ENCODE results near the gene GALNT9.

Gene GALNT9

DNA sequence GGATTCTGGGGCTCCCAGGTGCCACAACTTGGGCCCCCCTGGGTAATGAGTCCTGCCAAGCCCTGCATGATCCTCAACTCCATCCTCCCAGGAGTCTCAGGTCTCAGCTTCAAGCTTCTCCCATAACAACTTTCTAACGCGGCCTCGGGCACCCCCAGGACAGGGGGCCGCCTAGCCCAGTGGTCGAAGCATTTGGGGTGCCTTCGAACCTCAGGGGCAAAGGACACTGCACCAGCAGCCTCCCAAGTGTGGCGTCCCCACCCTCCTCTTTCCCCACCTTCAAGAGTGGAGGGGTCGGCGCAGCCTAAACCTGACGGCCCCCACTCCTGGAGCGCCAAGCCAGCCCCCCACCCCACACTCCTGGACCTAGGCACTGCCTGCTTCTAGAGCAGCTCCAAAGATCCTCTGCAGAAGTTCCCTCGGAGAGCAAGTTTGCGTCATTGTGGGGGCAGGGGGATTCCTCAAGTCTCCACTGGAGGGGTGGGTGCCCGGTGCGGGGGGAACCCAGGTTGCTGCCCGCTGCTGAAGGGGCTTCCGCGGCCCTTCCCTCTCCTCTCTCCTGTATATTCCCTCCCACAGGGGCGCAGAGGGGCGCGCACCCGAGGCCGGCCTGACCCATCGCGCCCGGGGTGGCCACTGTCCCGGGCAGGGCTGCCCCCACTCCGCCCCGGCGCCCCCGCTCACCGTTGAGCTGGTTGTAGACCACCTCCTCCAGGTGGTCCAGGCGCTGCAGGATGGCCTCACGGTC is 933 bp downstream of the GALNT9 start:
- Histone ChIP-seq H3K27me3 (ENCODE audit: low read depth, low read length) (no peaks in the 10 kb centered on the region), H3K4me3 (ENCODE audit: low read length) (no peak overlapping the region), H3K4me2 (ENCODE audit: low read length) (no peak overlapping the region), H3K9ac (ENCODE audit: low read length) (no peak overlapping the region), H3K36me3 (replicated peaks; ENCODE audit: low read depth, low read length) (no peaks in the 10 kb centered on the region), H3K9me3 (ENCODE audit: insufficient read depth, low read length) (no peaks in the 10 kb centered on the region), H4K20me1 (ENCODE audit: insufficient read depth, low read length) (no peaks in the 10 kb centered on the region), H3K79me2 (ENCODE audit: low read length) (no peaks in the 10 kb centered on the region), H2AFZ (ENCODE audit: low read depth, low read length) (no peak overlapping the region), H3K27ac (ENCODE audit: low read length) (no peak overlapping the region), H3K4me1 (ENCODE audit: low read length) (no peaks in the 10 kb centered on the region)
- TF ChIP-seq, protein P1, sequence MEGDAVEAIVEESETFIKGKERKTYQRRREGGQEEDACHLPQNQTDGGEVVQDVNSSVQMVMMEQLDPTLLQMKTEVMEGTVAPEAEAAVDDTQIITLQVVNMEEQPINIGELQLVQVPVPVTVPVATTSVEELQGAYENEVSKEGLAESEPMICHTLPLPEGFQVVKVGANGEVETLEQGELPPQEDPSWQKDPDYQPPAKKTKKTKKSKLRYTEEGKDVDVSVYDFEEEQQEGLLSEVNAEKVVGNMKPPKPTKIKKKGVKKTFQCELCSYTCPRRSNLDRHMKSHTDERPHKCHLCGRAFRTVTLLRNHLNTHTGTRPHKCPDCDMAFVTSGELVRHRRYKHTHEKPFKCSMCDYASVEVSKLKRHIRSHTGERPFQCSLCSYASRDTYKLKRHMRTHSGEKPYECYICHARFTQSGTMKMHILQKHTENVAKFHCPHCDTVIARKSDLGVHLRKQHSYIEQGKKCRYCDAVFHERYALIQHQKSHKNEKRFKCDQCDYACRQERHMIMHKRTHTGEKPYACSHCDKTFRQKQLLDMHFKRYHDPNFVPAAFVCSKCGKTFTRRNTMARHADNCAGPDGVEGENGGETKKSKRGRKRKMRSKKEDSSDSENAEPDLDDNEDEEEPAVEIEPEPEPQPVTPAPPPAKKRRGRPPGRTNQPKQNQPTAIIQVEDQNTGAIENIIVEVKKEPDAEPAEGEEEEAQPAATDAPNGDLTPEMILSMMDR (IDR thresholded peaks at IDR 0.05; ENCODE audit: low read depth, low read length), result no peak
- no peak for TF ChIP-seq EZH2phosphoT487 (IDR thresholded peaks at IDR 0.05; ENCODE audit: low read depth)

DNA sequence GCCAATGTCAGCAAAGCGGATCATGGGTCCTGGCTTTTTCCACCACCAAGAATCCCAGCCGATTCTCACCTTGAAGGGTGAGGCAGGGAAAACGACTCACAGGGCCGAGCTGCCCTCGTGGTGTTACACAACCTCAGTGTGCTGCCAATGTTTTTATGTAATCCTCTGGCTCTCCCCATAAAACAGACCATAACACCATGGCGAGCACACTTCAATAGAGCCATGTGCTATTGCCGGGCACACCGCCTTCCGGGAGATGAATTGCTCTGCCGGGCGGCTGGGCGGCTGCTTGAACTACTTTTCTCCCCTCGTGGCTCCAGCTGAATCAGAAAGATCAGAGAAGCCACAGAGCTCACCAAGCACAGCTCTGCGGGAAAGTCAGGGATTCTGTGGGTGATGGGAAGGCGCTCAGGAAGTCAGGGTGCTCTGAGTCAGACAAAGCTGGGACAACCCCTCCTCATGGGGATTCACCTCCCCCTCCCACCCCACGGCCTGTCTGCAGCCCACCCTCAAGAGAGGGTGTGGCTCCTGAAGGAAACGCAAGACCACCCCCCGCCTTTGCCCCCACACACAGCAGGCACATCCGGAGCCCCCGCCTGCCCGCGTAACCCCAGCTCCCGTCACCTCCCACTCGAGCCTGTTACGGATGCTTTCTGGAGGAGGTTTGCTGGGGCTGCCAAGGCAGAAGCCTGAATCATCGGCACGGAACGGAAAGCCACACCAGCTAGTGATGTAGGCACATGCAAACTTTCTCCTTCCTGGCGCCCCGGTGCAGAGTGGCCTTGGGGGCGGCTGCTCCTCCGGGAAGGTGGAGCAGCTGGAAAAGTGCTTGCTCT is 1.8 kb downstream of the GALNT9 start:
- no peak overlapping the region for H3K9ac ChIP-seq (ENCODE audit: low read length)
- H3K27ac ChIP-seq (ENCODE audit: low read length), result no peak overlapping the region

DNA sequence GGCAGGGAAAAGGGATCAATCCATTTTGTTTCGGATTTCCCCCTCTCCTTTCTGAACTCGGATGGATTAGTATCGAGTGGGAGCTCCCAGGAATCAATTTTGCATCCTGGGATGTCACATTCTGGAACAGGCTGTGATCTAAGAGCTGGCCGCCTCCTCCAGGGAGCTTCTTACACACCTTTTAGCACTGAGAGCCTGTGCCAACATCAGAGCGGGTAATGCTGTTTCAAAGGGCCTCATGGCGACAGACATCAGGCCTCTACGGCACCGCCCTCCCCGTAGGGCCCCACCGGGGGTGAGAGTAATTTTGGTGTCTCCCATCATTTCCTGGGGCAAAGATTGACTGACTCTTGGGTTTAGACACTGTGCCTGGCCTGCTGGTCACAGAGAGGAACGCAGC is 2.7 kb downstream of the GALNT9 start:
- Histone ChIP-seq H2AFZ (ENCODE audit: low read depth, low read length) (no peak overlapping the region), H4K20me1 (ENCODE audit: insufficient read depth, low read length) (no peaks in the 10 kb centered on the region), H3K27ac (ENCODE audit: low read length) (no peak overlapping the region), H3K9ac (ENCODE audit: low read length) (no peak overlapping the region), H3K27me3 (ENCODE audit: low read depth, low read length) (no peaks in the 10 kb centered on the region), H3K9me3 (ENCODE audit: insufficient read depth, low read length) (no peaks in the 10 kb centered on the region), H3K4me2 (ENCODE audit: low read length) (no peak overlapping the region), H3K79me2 (ENCODE audit: low read length) (no peaks in the 10 kb centered on the region), H3K36me3 (replicated peaks; ENCODE audit: low read depth, low read length) (no peaks in the 10 kb centered on the region), H3K4me1 (ENCODE audit: low read length) (no peaks in the 10 kb centered on the region), H3K4me3 (ENCODE audit: low read length) (no peak overlapping the region)
- no peak for TF ChIP-seq EZH2phosphoT487 (IDR thresholded peaks at IDR 0.05; ENCODE audit: low read depth)

More for the DNA sequence above, 1.8 kb downstream of the GALNT9 start:
- Histone ChIP-seq H3K9me3 (ENCODE audit: insufficient read depth, low read length) (no peaks in the 10 kb centered on the region), H3K27me3 (ENCODE audit: low read depth, low read length) (no peaks in the 10 kb centered on the region), H4K20me1 (ENCODE audit: insufficient read depth, low read length) (no peaks in the 10 kb centered on the region), H3K4me3 (ENCODE audit: low read length) (no peak overlapping the region), H3K4me2 (ENCODE audit: low read length) (no peak overlapping the region), H3K4me1 (ENCODE audit: low read length) (no peaks in the 10 kb centered on the region), H3K79me2 (ENCODE audit: low read length) (no peaks in the 10 kb centered on the region), H3K36me3 (replicated peaks; ENCODE audit: low read depth, low read length) (no peaks in the 10 kb centered on the region), H2AFZ (ENCODE audit: low read depth, low read length) (no peak overlapping the region)
- TF ChIP-seq EZH2phosphoT487 (IDR thresholded peaks at IDR 0.05; ENCODE audit: low read depth), result no peak
- TF ChIP-seq, protein P1 (IDR thresholded peaks at IDR 0.05; ENCODE audit: low read depth, low read length), result no peak

DNA sequence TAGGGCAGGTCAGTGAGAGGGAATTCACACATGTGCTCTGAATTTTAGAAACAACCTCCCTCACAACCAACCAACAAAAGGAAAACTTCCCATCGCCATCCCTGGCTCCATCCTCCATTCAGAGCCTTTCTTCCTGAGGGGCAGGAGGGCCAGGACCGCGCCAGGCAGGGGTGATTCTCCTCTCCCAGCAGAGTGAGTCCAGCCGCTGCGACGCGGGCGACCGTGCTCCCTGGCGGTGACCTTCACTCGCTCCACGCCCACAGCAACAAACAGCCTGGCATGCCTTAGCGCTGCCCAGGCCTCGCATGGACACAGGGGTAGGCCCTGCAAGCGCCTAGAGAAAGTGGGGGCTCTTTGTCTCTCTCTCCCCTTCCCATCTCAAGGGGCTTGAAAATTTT is 3.7 kb downstream of the GALNT9 start:
- Histone ChIP-seq H2AFZ (ENCODE audit: low read depth, low read length) (no peak overlapping the region), H4K20me1 (ENCODE audit: insufficient read depth, low read length) (no peaks in the 10 kb centered on the region), H3K27ac (ENCODE audit: low read length) (no peak overlapping the region), H3K4me3 (ENCODE audit: low read length) (no peak overlapping the region), H3K27me3 (ENCODE audit: low read depth, low read length) (no peaks in the 10 kb centered on the region), H3K9me3 (ENCODE audit: insufficient read depth, low read length) (no peaks in the 10 kb centered on the region), H3K4me1 (ENCODE audit: low read length) (no peaks in the 10 kb centered on the region), H3K4me2 (ENCODE audit: low read length) (no peak overlapping the region), H3K36me3 (replicated peaks; ENCODE audit: low read depth, low read length) (no peaks in the 10 kb centered on the region), H3K79me2 (ENCODE audit: low read length) (no peaks in the 10 kb centered on the region), H3K9ac (ENCODE audit: low read length) (no peak overlapping the region)
- TF ChIP-seq EZH2phosphoT487 (IDR thresholded peaks at IDR 0.05; ENCODE audit: low read depth), result no peak
- TF ChIP-seq, protein P1 (IDR thresholded peaks at IDR 0.05; ENCODE audit: low read depth, low read length), result no peak

All from OCI-LY3 (cell line).